ENCODE measurements around the gene PPM1K.

DNA sequence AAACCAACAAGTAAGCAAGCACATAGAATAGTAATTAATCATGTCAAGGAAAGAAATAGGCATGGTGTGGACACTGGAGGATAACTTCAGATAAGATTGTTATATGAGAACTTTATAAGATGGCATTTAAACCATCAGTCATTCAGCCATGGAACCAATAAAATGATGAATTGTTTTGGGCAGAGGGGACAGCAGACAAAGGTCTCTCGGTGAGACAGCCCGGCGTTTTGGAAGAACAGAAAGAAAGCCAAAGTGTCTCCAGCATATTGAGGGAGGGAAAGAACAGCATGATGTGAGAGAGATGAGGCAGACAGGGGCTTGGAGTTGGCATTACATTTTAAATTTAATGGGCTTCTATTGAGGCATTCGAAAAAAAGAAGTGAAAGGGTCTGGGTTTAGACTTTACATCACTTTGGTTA lies 883 bp upstream of the PPM1K start:
- TF ChIP-seq CTCF (IDR thresholded peaks at IDR 0.05; ENCODE audit: extremely low read depth in 1 of 2, insufficient read depth in 1 of 2, low read depth in 1 of 2, low read length in 2 of 2) = no peak
- TF ChIP-seq EZH2 (IDR thresholded peaks at IDR 0.05; ENCODE audit: borderline replicate concordance, low read depth, low read length, severe bottlenecking) = no peak
